Skeletal muscle satellite cell (primary cell): ENCODE results near the gene SUFU.

ENCODE experiments used
- H3K27me3 ChIP-seq: 2 replicates; pipeline ENCODE4 v1.7.0; 2013; ENCODE audit warnings: low read length; ENCODE audit not compliant: control insufficient read depth, insufficient read depth
- H3K36me3 ChIP-seq: 2 replicates; pipeline ENCODE4 v1.7.0; 2013; ENCODE audit warnings: mild to moderate bottlenecking, control low read depth, low read length; ENCODE audit not compliant: insufficient read depth
- H3K4me1 ChIP-seq: 2 replicates; pipeline ENCODE4 v1.7.0; 2013; ENCODE audit warnings: low read length; ENCODE audit not compliant: control insufficient read depth, insufficient read depth
- H3K4me2 ChIP-seq: 2 replicates; pipeline ENCODE4 v1.7.0; 2013; ENCODE audit warnings: mild to moderate bottlenecking, low read length
- H3K4me3 ChIP-seq: 2 replicates; pipeline ENCODE4 v1.7.0; 2013; ENCODE audit warnings: low read length
- H3K9ac ChIP-seq: 2 replicates; pipeline ENCODE4 v1.7.0; 2013; ENCODE audit warnings: mild to moderate bottlenecking, low read depth, low read length, moderate library complexity
- H3K9me3 ChIP-seq: replicated peaks from 2 replicates; pipeline ENCODE4 v1.7.0; 2013; ENCODE audit warnings: mild to moderate bottlenecking, control low read depth, low read length

The SUFU gene

GRCh38 chr10:102668326-102669107 lies 164.7 kb downstream of the SUFU start:
- no peaks in the 10 kb centered on the region for H3K9me3 ChIP-seq
- no peaks in the 10 kb centered on the region for H3K27me3 ChIP-seq
- no peaks in the 10 kb centered on the region for H3K36me3 ChIP-seq
- H3K4me1 ChIP-seq = peaks cover 41% of the 10 kb centered on the region
- peak overlapping the region; percentile 72 for H3K9ac ChIP-seq
- no peak overlapping the region for H3K4me3 ChIP-seq
- peak overlapping the region; percentile 32 for H3K4me2 ChIP-seq

- no peaks in the 10 kb centered on the region for H3K27me3 ChIP-seq
- H3K9ac ChIP-seq = peak overlapping the region; percentile 72
- peak overlapping the region; percentile 28 for H3K4me3 ChIP-seq
- H3K4me1 ChIP-seq = peaks cover 50% of the 10 kb centered on the region
- no peaks in the 10 kb centered on the region for H3K9me3 ChIP-seq
- peak overlapping the region; percentile 64 for H3K4me2 ChIP-seq
- no peaks in the 10 kb centered on the region for H3K36me3 ChIP-seq
Observed at GRCh38 chr10:102669206-102670064, 165.7 kb downstream of the SUFU start.

GRCh38 chr10:102670065-102670670 lies 166.4 kb downstream of the SUFU start:
- H3K36me3 ChIP-seq = no peaks in the 10 kb centered on the region
- no peaks in the 10 kb centered on the region for H3K27me3 ChIP-seq
- peak overlapping the region; percentile 72 for H3K9ac ChIP-seq
- H3K9me3 ChIP-seq = no peaks in the 10 kb centered on the region
- peak overlapping the region; percentile 28 for H3K4me3 ChIP-seq
- H3K4me2 ChIP-seq = peak overlapping the region; percentile 64
- peaks cover 57% of the 10 kb centered on the region for H3K4me1 ChIP-seq

GRCh38 chr10:102670871-102671434 lies 167.2 kb downstream of the SUFU start:
- no peak overlapping the region for H3K9ac ChIP-seq
- H3K4me2 ChIP-seq = no peak overlapping the region
- H3K36me3 ChIP-seq = no peaks in the 10 kb centered on the region
- peaks cover 65% of the 10 kb centered on the region for H3K4me1 ChIP-seq
- no peak overlapping the region for H3K4me3 ChIP-seq
- H3K9me3 ChIP-seq = no peaks in the 10 kb centered on the region
- no peaks in the 10 kb centered on the region for H3K27me3 ChIP-seq

- Histone ChIP-seq H3K9ac (peak overlapping the region; percentile 75), H3K4me3 (peak overlapping the region; percentile 58), H3K36me3 (no peaks in the 10 kb centered on the region), H3K27me3 (no peaks in the 10 kb centered on the region), H3K4me1 (peaks cover 78% of the 10 kb centered on the region), H3K9me3 (no peaks in the 10 kb centered on the region), H3K4me2 (peak overlapping the region; percentile 81)
Observed at GRCh38 chr10:102673236-102673818, 169.6 kb downstream of the SUFU start.

GRCh38 chr10:102673819-102674511 lies 170.2 kb downstream of the SUFU start:
- Histone ChIP-seq H3K4me1 (peaks cover 78% of the 10 kb centered on the region), H3K4me3 (peak overlapping the region; percentile 58), H3K36me3 (no peaks in the 10 kb centered on the region), H3K9me3 (no peaks in the 10 kb centered on the region), H3K4me2 (peak overlapping the region; percentile 81), H3K27me3 (no peaks in the 10 kb centered on the region), H3K9ac (peak overlapping the region; percentile 75)

- no peaks in the 10 kb centered on the region for H3K36me3 ChIP-seq
- H3K4me1 ChIP-seq = peaks cover 75% of the 10 kb centered on the region
- no peaks in the 10 kb centered on the region for H3K9me3 ChIP-seq
- H3K4me2 ChIP-seq = peak overlapping the region; percentile 81
- H3K4me3 ChIP-seq = peak overlapping the region; percentile 58
- H3K27me3 ChIP-seq = no peaks in the 10 kb centered on the region
- peak overlapping the region; percentile 75 for H3K9ac ChIP-seq
Observed at GRCh38 chr10:102674566-102674965, 170.8 kb downstream of the SUFU start.

- peak overlapping the region; percentile 75 for H3K9ac ChIP-seq
- peaks cover 69% of the 10 kb centered on the region for H3K4me1 ChIP-seq
- peak overlapping the region; percentile 25 for H3K4me3 ChIP-seq
Observed at GRCh38 chr10:102675011-102675665, 171.4 kb downstream of the SUFU start.

GRCh38 chr10:102675666-102676533 lies 172.1 kb downstream of the SUFU start:
- no peaks in the 10 kb centered on the region for H3K36me3 ChIP-seq
- peaks cover 62% of the 10 kb centered on the region for H3K4me1 ChIP-seq
- peak overlapping the region; percentile 25 for H3K4me3 ChIP-seq
- peak overlapping the region; percentile 75 for H3K9ac ChIP-seq
- H3K27me3 ChIP-seq = no peaks in the 10 kb centered on the region
- no peaks in the 10 kb centered on the region for H3K9me3 ChIP-seq
- H3K4me2 ChIP-seq = peak overlapping the region; percentile 81

More at GRCh38 chr10:102675011-102675665, 171.4 kb downstream of the SUFU start:
- Histone ChIP-seq H3K36me3 (no peaks in the 10 kb centered on the region), H3K27me3 (no peaks in the 10 kb centered on the region), H3K9me3 (no peaks in the 10 kb centered on the region), H3K4me2 (peak overlapping the region; percentile 81)
